H1 (cell line): ENCODE measurements around the gene INTS15. TPM values are rescaled to one million over a fixed set of nuclear protein-coding genes. Genes with fewer than 3 reads are reported as not detected.

ENCODE experiments used
- CHD1 ChIP-seq: IDR thresholded peaks from 2 replicates; pipeline ENCODE4 v1.6.1; 2012; ENCODE audit warnings: low read depth, low read length, improper control_type of control experiment
- CTBP2 ChIP-seq: IDR thresholded peaks from 2 replicates; pipeline ENCODE4 v1.7.0; 2011; ENCODE audit warnings: borderline replicate concordance, mild to moderate bottlenecking, moderate library complexity, mixed read lengths, low read length; ENCODE audit not compliant: insufficient read depth, insufficient read length
- EP300 ChIP-seq, 2 experiments: IDR thresholded peaks; 1 replicate in 1 of 2; 2 replicates in 1 of 2; pipeline ENCODE4 v1.6.1; 2011 to 2012; ENCODE audit warnings: low read depth in 2 of 2, low read length in 2 of 2, mild to moderate bottlenecking in 2 of 2, borderline replicate concordance in 1 of 2, inconsistent platforms in 1 of 2, moderate library complexity in 1 of 2
- PHF8 ChIP-seq: fragments of 200-600 bp; sonication (generic); conservative IDR thresholded peaks from 2 replicates; pipeline ENCODE4 v1.7.1; 2012; ENCODE audit warnings: low read depth, mild to moderate bottlenecking, inconsistent platforms, low read length, moderate library complexity
- RAD21 ChIP-seq, 2 experiments: IDR thresholded peaks in 1 of 2; conservative IDR thresholded peaks in 1 of 2; 2 replicates each; pipeline ENCODE4 v1.6.1; 2011; ENCODE audit warnings: low read depth in 2 of 2, low read length in 2 of 2, improper control_type of control experiment in 1 of 2, inconsistent platforms in 1 of 2, mild to moderate bottlenecking in 1 of 2, moderate library complexity in 1 of 2
- SUZ12 ChIP-seq: fragments of 200-600 bp; sonication (generic); IDR thresholded peaks from 2 replicates; pipeline ENCODE4 v1.6.1; 2012; ENCODE audit warnings: mild to moderate bottlenecking, inconsistent platforms, low read length, moderate library complexity, mixed read lengths
- TBP ChIP-seq: IDR thresholded peaks from 2 replicates; pipeline ENCODE4 v1.6.1; 2011; ENCODE audit warnings: low read depth, low read length, improper control_type of control experiment
- TCF12 ChIP-seq: IDR thresholded peaks from 2 replicates; pipeline ENCODE4 v1.6.1; 2011; ENCODE audit warnings: low read depth, mild to moderate bottlenecking, low read length
- polyA plus RNA-seq, 7 experiments: library from polyadenylated mRNA; depleted of rRNA in 3 of 7; stranded (reverse) in 5 of 7; unstranded in 2 of 7; fragments of >200 nt in 5 of 7; fragments of 200-250 nt in 2 of 7; gene quantifications; 1 replicate in 5 of 7; 2 replicates in 1 of 7; 4 replicates in 1 of 7; pipeline versions ENCODE4 v1.2.1 to v1.2.3, GENCODE V29; 2011 to 2013; ENCODE audit warnings: missing spikeins in 2 of 7, mixed read lengths in 2 of 7
- total RNA-seq: library from RNA; stranded (reverse); fragmentation: NEBNext Ultra II Directional; extraction: Animal tissue kit (Norgen Biotek cat#: 25700); gene quantifications from 2 replicates; pipeline ENCODE4 v1.2.1, GENCODE V29; 2021

Gene INTS15
- total and polyA plus RNA-seq, 2 of the 8 experiments (the other 6 are each of a cell fraction or from before 2014, with no cell fraction given) = 23.0 to 25.7 TPM

- no peak for TF ChIP-seq TBP
- no peak for TF ChIP-seq PHF8
- no peak for TF ChIP-seq EP300 (IDR thresholded peaks at IDR 0.05; ENCODE audit: borderline replicate concordance in 1 of 2, low read depth in 2 of 2, low read length in 2 of 2)
- TF ChIP-seq TCF12 = no peak
- TF ChIP-seq CTBP2 = no peak
- TF ChIP-seq RAD21 (IDR thresholded peaks at IDR 0.05 in 1 of 2, conservative IDR thresholded peaks at IDR 0.05 in 1 of 2; ENCODE audit: low read depth in 2 of 2, low read length in 2 of 2) = no peak
- TF ChIP-seq SUZ12 = no peak
- no peak for TF ChIP-seq CHD1
- TF ChIP-seq, all 59 proteins: peak for 0
Measured at GRCh38 chr7:6646465-6646864, 56.6 kb downstream of the INTS15 start (continued).
